H54 (cell line): ENCODE results near the gene OSBPL5.

ENCODE experiments used
- DNase-seq: peaks from one replicate; pipeline ENCODE4 v3.0.0; 2011; ENCODE audit warnings: low spot score, mixed read lengths; ENCODE audit not compliant: insufficient read length
- FAIRE-seq: peaks from 3 replicates; lab custom pipeline; 2011; peaks lifted over from hg19 to GRCh38; lab: Jason Lieb, UNC
- POLR2A ChIP-seq: IDR thresholded peaks from 2 replicates; pipeline ENCODE4 v1.6.1; 2011; ENCODE audit warnings: low read depth, mild to moderate bottlenecking, low read length

OSBPL5 gene

DNA sequence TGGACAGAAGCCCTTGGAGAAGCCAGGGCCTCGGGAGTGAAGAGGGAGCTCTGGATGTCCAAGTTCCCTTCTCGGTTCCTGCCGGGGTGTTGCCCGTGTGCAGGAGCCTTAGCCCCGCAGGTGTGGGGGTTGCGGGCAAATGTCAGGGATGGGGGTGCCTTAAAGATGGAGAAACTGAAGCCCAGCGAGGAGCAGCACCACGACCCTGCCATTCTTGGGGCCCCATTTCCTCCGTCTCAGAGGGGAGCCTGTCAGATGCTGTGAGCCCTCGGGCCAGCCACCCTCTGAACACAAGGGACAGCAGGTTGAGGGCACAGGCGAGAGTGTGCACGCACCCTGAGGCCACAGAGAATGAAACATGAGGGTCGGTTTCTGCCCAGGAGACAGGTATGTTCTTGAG is 6.3 kb downstream of the OSBPL5 start:
- FAIRE-seq (no peak), DNase-seq (no peak)
- TF ChIP-seq POLR2A: no peak

DNA sequence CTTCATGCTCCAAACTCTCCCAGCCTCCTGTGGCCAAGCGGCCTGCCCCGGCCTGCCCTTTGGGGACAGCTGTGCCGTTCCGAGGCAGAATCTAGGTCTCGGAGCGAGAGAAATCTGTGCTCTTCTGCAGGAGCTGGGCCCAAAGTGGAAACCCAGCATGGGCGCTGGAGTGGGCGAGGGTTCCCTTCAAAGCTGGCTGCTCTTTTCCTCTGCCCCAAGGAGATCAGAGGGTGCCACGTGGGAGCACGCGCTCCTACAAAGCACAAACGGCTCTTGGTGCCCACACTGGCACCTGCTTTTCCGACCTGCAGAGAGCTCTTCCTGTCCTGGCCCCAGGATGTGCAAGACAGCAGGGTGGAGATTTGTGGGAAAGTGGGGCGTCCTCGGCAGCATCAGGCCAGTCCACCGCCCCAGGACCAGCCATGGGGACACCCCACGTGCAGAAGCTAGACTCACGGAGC is 6.9 kb downstream of the OSBPL5 start:
- FAIRE-seq (no peak), DNase-seq (no peak)

GRCh38 chr11:3157381-3158130 is 7.6 kb downstream of the OSBPL5 start:
- DNase-seq (peak; percentile 63), FAIRE-seq (no peak)
- TF ChIP-seq POLR2A: no peak

More for the DNA sequence above, 6.9 kb downstream of the OSBPL5 start:
- no peak for TF ChIP-seq POLR2A

- FAIRE-seq: no peak
- no peak for TF ChIP-seq POLR2A
- no peak for DNase-seq
Measured at GRCh38 chr11:3156661-3157311, 8.3 kb downstream of the OSBPL5 start.

- no peak for TF ChIP-seq POLR2A
- DNase-seq (no peak), FAIRE-seq (no peak)
Measured at GRCh38 chr11:3156282-3156660, 8.8 kb downstream of the OSBPL5 start.

DNA sequence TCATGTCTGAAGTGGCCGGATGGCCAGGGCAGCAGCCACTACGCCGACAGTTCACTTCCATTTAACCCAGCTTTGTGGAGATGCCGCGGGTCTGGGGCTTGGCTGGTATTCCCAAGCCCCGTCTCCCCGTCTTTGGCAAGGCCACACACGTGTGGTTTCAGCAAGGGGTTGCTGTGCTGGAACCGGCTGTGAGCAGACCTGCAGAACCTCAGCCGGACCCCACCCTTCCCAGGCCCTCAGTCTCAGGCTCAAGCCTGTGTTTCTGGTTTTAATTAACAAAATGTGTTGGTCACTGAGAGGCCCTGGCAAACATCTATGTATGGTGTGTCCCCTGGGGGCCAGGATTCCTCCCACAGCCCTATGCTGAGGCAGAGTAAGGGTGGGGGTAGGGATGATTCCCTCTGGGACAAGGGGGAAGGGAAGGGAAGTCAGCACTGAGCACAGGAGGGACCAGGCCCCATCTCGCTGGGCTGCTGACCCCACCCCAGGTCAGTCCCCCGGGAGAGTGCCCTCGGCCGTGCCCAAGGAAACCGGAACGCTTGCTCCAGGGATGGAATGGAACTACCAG is 9.3 kb downstream of the OSBPL5 start:
- no peak for TF ChIP-seq POLR2A
- FAIRE-seq (no peak), DNase-seq (no peak)

DNA sequence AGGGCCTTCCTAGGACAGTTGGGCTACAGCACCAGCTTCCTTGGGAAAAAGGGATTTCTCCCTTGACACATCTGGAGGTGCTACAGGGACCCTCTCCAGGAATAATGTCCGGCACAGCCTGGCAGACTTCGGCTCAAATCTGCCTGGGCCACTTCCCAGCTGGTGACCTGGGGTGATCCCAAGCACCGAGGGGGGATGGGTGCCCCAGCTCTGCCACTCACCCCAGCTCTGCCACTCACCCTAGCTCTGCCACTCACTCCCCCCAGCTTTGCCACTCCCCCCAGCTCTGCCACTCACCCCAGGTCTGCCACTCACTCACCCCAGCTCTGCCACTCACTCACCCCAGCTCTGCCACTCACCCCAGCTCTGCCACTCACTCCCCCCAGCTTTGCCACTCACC is 9.9 kb downstream of the OSBPL5 start:
- FAIRE-seq (no peak), DNase-seq (no peak)
- TF ChIP-seq POLR2A: no peak

DNA sequence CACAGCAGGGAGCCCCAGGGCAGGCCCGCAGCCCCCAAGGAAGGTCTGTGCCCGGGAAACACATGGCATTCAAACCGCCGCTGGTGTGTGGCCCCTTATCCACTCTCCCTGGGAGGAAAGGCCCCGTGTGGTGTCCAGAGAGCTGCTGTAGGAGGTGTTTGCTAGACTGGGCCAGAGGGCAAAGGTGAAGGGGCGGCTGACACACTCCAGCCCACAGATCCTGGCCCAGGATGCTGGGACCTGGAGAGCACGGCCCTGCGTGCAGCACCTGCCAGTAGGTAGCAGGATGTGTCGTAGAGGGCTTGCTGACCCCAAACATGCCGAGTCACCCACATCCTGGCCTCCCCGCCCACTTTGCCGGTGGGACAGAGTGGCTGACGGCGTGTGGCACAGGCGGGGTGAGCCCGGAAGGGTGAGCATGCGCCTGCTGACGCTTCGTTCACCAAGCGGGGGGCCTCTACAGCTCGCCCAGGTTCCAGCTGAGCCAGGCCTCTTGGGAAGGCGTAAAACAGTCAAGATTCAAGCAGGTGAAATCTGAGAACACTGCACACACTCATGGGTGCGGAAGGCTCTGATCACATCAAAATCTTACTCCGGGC is 11.0 kb downstream of the OSBPL5 start:
- no peak for FAIRE-seq
- TF ChIP-seq POLR2A: no peak
- no peak for DNase-seq

- no peak for TF ChIP-seq POLR2A
- no peak for DNase-seq
- no peak for FAIRE-seq
Measured at GRCh38 chr11:3153291-3153861, 11.7 kb downstream of the OSBPL5 start.

DNA sequence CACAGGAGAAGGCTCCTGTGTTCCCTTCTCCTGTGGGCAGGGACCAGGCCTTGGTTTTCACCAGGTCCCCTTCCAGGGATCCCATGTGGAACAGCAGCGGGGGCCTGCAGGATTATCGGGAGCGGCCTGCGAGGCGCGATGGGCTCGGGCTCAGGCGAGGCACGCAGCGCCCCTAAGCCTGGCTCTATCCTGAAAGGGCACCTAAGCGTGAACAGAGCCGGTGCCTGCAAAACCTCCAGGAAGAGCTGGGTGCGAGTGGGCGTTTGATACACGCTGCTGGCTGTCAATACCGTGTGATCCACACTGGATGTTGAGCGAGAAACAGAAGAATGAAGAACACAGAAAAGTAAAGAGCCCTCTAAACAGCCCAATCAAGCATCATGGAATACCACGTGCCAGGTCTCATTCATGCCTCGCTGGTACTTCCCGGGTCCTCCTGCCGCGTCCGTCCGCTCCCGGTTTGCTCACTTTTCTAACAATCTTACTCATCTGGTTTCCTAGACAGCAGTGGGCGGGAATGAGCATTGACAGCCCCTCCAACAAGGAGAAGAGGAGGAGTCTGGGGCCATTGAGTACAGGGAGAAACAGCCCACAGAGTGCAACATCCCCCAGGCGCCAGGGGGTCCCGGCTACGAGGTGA is 12.5 kb downstream of the OSBPL5 start:
- no peak for DNase-seq
- no peak for TF ChIP-seq POLR2A
- FAIRE-seq: no peak

- no peak for TF ChIP-seq POLR2A
- DNase-seq (no peak), FAIRE-seq (no peak)
Measured at GRCh38 chr11:3150726-3151125, 14.4 kb downstream of the OSBPL5 start.

GRCh38 chr11:3149852-3150188 is 15.3 kb downstream of the OSBPL5 start:
- DNase-seq (no peak), FAIRE-seq (no peak)
- no peak for TF ChIP-seq POLR2A

GRCh38 chr11:3148990-3149851 is 15.9 kb downstream of the OSBPL5 start:
- no peak for DNase-seq
- no peak for FAIRE-seq
- no peak for TF ChIP-seq POLR2A
